LNCaP clone FGC (cell line): ENCODE results near the gene RHOF.

Experiments used
- DNase-seq: peaks from one replicate; pipeline ENCODE4 v3.0.0-alpha.2; 2011; ENCODE audit warnings: low read depth
- H3K4me3 ChIP-seq: 2 replicates; pipeline ENCODE4 v1.5.1; 2011; ENCODE audit warnings: mild to moderate bottlenecking, low read depth, low read length, control low read depth
- TF ChIP-seq, protein P1 (sequence below): IDR thresholded peaks from 2 replicates; pipeline ENCODE4 v1.5.1; 2012; ENCODE audit warnings: mild to moderate bottlenecking; ENCODE audit not compliant: control insufficient read depth, insufficient read depth; ENCODE audit errors: extremely low read depth

RHOF gene

GRCh38 chr12:121812921-121813896 lies 19.7 kb upstream of the RHOF start:
- peak overlapping the region; percentile 73 for H3K4me3 ChIP-seq
- TF ChIP-seq, protein P1, sequence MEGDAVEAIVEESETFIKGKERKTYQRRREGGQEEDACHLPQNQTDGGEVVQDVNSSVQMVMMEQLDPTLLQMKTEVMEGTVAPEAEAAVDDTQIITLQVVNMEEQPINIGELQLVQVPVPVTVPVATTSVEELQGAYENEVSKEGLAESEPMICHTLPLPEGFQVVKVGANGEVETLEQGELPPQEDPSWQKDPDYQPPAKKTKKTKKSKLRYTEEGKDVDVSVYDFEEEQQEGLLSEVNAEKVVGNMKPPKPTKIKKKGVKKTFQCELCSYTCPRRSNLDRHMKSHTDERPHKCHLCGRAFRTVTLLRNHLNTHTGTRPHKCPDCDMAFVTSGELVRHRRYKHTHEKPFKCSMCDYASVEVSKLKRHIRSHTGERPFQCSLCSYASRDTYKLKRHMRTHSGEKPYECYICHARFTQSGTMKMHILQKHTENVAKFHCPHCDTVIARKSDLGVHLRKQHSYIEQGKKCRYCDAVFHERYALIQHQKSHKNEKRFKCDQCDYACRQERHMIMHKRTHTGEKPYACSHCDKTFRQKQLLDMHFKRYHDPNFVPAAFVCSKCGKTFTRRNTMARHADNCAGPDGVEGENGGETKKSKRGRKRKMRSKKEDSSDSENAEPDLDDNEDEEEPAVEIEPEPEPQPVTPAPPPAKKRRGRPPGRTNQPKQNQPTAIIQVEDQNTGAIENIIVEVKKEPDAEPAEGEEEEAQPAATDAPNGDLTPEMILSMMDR, result no peak
- DNase-seq, result no peak

- peak overlapping the region; percentile 73 for H3K4me3 ChIP-seq
- TF ChIP-seq, protein P1, result no peak
- no peak for DNase-seq
Observed at GRCh38 chr12:121812320-121812871, 18.9 kb upstream of the RHOF start.

DNA sequence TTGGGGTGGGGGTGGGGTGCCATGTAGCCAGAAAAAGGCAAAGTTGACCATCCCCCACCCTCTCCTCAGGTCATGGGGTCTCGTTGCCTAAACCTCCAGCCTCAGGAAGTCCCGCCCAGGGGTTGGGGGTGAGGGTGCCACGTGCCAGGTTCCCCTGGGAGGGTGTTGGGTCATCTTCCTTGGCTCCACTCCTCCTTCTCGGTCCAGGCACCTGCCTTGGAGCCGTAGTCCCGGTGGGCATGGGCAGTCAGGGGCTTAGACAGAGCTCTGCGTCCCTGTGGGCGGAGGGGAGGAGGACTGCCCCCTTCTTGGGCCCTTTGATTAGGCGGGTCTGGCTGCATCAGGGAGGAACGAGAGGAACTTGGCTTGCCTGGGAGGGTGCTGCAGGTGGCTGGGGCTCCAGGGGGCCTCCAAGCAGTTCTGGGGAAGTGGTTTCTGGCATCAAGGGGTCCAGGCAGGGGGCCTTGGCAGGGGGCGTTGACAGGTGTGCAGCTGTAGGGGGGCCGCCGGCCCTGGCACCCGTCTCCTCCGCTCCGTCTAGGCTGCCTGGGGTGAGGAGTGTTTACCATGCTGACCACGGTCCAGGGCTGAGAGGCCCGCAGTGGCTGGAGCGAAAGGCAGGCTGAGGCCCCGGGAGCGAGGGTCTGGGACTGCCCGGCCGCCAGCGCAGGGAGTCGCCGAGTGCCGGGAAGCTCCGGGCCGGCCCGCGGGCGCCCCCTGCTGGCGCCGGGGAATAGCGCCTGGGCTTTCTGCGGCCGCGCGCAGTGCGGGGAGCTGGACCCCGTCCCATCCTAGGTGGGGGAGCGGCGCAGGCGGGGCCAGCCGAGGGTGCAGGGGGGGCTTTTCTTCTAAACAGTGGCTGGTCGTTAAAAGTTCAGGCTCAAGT lies 18.2 kb upstream of the RHOF start:
- no peak for DNase-seq
- TF ChIP-seq, protein P1, result peak; percentile 76

GRCh38 chr12:121810833-121811433 lies 17.4 kb upstream of the RHOF start:
- TF ChIP-seq, protein P1, result no peak
- H3K4me3 ChIP-seq, result peak overlapping the region; percentile 73
- no peak for DNase-seq

More for the DNA sequence above, 18.2 kb upstream of the RHOF start:
- H3K4me3 ChIP-seq, result peak overlapping the region; percentile 73

DNA sequence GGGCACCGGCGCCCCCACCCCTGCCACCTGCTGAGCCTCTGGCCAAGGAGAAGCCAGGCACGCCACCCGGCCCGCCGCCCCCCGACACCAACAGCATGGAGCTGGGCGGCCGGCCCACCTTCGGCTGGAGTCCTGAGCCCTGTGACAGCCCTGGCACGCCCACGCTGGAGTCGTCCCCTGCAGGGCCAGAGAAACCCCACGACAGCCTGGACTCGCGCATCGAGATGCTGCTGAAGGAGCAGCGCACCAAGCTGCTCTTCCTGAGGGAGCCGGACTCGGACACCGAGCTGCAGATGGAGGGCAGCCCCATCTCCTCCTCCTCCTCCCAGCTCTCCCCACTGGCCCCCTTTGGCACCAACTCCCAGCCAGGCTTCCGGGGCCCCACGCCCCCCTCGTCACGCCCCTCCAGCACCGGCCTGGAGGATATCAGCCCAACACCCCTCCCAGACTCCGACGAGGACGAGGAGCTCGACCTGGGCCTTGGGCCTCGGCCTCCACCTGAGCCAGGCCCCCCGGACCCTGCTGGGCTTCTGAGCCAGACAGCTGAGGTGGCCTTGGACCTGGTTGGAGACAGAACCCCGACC lies 16.8 kb upstream of the RHOF start:
- no peak for DNase-seq
- TF ChIP-seq, protein P1, result no peak
- H3K4me3 ChIP-seq, result no peak overlapping the region

- no peak overlapping the region for H3K4me3 ChIP-seq
- TF ChIP-seq, protein P1, result no peak
- no peak for DNase-seq
Observed at GRCh38 chr12:121809712-121810116, 16.2 kb upstream of the RHOF start.
